ENCODE measurements around the gene RPS6KB2. TPM values are rescaled to one million over a fixed set of nuclear protein-coding genes. Genes with fewer than 3 reads are reported as not detected.
"Not testable (repeated sequence)": the region's sequence is repeated elsewhere in the genome, so short reads cannot be mapped to it uniquely, and the experiment has no call there.

The RPS6KB2 gene
- total RNA-seq, 1 experiment from 2014 or later, result 116 TPM

DNA sequence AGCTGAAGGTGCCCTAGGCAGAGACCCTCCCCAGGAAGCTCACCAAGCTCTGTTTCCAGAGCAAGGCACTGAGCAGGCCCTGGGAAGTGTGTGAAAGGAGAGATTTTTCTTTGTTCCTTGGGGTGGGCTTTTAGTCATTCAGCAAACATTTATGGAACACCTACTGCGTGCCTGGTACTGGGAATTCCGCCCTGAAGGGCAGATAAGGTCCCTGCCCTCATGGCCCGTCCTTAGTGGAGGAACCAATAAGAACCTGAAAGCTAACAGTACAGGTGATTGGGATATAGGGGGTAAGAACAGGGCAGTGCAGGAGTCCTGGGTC is 36.9 kb downstream of the RPS6KB2 start:
- TSS peak; percentile 60 for BruUV-seq (replicated peaks)
- H3K27me3 Mint-ChIP-seq (ENCODE audit: insufficient read depth, unreplicated experiment), result no peaks in the 10 kb centered on the region
- H3K4me1 Mint-ChIP-seq (ENCODE audit: low read depth, unreplicated experiment), result peaks cover 20% of the 10 kb centered on the region
- H3K4me1 ChIP-seq, result peaks cover 29% of the 10 kb centered on the region
- H3K36me3 ChIP-seq (ENCODE audit: control insufficient read depth, insufficient read depth, low read length), result no peaks in the 10 kb centered on the region
- intact Hi-C loops (cut with micrococcal nuclease; ENCODE audit: unreplicated experiment), result no loop called here
- DNase-seq, result peak in 1 of 2 experiments; percentile 60
- POLR2A ChIA-PET, result interaction anchor here (0.5 to 1.5 kb wide), 7 partner anchors 18 to 974 kb away, joined by 3 to 10 read pairs (median 3); partner anchors contain the start of genes AIP, CORO1B, PPP1CA and RBM4B
- peak overlapping the region; percentile 96 for H3K4me3 Mint-ChIP-seq (ENCODE audit: unreplicated experiment)
- H3K27me3 ChIP-seq (replicated peaks; ENCODE audit: control insufficient read depth, insufficient read depth, low read length), result no peaks in the 10 kb centered on the region
- TF ChIP-seq, protein P1, sequence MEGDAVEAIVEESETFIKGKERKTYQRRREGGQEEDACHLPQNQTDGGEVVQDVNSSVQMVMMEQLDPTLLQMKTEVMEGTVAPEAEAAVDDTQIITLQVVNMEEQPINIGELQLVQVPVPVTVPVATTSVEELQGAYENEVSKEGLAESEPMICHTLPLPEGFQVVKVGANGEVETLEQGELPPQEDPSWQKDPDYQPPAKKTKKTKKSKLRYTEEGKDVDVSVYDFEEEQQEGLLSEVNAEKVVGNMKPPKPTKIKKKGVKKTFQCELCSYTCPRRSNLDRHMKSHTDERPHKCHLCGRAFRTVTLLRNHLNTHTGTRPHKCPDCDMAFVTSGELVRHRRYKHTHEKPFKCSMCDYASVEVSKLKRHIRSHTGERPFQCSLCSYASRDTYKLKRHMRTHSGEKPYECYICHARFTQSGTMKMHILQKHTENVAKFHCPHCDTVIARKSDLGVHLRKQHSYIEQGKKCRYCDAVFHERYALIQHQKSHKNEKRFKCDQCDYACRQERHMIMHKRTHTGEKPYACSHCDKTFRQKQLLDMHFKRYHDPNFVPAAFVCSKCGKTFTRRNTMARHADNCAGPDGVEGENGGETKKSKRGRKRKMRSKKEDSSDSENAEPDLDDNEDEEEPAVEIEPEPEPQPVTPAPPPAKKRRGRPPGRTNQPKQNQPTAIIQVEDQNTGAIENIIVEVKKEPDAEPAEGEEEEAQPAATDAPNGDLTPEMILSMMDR (IDR thresholded peaks at IDR 0.05; ENCODE audit: insufficient read depth in 1 of 2, low read depth in 1 of 2, low read length in 1 of 2, severe bottlenecking in 1 of 2, unreplicated experiment in 1 of 2), result no peak
- H3K36me3 Mint-ChIP-seq (ENCODE audit: insufficient read depth, unreplicated experiment), result peaks cover 28% of the 10 kb centered on the region
- peak overlapping the region; percentile 89 for H3K4me3 ChIP-seq (ENCODE audit: low read depth, low read length)
- CTCF ChIA-PET, result interaction anchor here (0.5 to 2.0 kb wide), 5 partner anchors 64 to 586 kb away, joined by 3 to 18 read pairs (median 3); partner anchors contain the start of gene PPP1CA
- no peaks in the 10 kb centered on the region for H3K9me3 Mint-ChIP-seq (ENCODE audit: unreplicated experiment)
- H3K27ac Mint-ChIP-seq (ENCODE audit: unreplicated experiment), result peak overlapping the region; percentile 86
- H3K9me3 ChIP-seq, result no peaks in the 10 kb centered on the region

DNA sequence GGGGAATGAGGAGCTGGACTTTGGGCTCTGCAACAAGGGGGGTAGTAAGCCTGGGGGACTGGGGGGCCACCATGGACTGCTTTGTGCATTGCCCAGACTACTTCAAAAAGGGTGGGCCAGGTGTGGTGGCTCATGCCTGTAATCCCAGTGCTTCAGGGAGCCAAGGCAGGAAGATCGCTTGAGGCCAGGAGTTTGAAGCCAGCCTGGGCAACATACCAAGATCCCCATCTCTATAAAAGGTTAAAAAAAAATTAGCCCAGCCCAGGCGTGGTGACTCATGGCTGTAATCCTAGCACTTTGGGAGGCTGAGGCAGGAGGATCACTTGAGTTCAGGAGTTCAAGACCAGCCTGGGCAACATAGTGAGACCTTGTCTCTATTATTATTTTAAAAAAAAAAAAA is 37.2 kb downstream of the RPS6KB2 start:
- H3K9me3 ChIP-seq; H3K36me3 ChIP-seq (ENCODE audit: control insufficient read depth, insufficient read depth, low read length); H3K9me3 Mint-ChIP-seq (ENCODE audit: unreplicated experiment); DNase-seq; H3K27me3 ChIP-seq (replicated peaks; ENCODE audit: control insufficient read depth, insufficient read depth, low read length); BruUV-seq (replicated peaks); intact Hi-C loops (cut with micrococcal nuclease; ENCODE audit: unreplicated experiment); H3K27me3 Mint-ChIP-seq (ENCODE audit: insufficient read depth, unreplicated experiment): not testable (repeated sequence)
- CTCF ChIA-PET, result interaction anchor here (0.7 to 2.0 kb wide), 2 partner anchors 64 to 114 kb away, joined by 3 to 18 read pairs; partner anchors contain the start of gene PPP1CA
- peak overlapping the region; percentile 86 for H3K27ac Mint-ChIP-seq (ENCODE audit: unreplicated experiment)
- H3K4me3 Mint-ChIP-seq (ENCODE audit: unreplicated experiment), result peak overlapping the region; percentile 96
- Histone ChIP-seq H3K4me1 (peaks cover 29% of the 10 kb centered on the region), H3K4me3 (ENCODE audit: low read depth, low read length) (peak overlapping the region; percentile 89)
- POLR2A ChIA-PET, result interaction anchor here (0.6 to 1.5 kb wide), 5 partner anchors 17 to 974 kb away, joined by 3 to 10 read pairs (median 3); partner anchors contain the start of genes AIP, CORO1B and PPP1CA
- H3K4me1 Mint-ChIP-seq (ENCODE audit: low read depth, unreplicated experiment), result peaks cover 20% of the 10 kb centered on the region
- H3K36me3 Mint-ChIP-seq (ENCODE audit: insufficient read depth, unreplicated experiment), result peaks cover 28% of the 10 kb centered on the region

DNA sequence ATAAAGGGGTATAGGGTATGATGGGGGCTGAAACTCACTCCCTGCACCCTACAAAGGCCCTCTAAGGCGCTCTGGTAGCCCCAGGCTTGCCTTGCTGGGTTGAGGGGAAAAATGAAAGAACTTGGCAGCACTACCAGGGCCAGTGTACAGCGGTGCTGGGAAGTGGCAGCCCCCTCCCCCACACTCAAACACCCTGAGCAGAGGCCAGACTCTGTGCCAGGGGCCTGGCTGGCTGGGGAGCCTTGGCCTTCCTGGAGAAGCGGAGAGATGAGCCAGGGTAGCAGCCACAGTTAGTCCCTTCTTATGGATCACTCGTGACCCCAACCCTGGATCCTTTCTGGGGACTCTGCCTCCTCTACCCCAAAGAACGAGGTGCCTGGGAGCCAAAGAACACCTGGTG is 38.1 kb downstream of the RPS6KB2 start:
- Mint-ChIP-seq H3K27me3 (ENCODE audit: insufficient read depth, unreplicated experiment) (no peaks in the 10 kb centered on the region), H3K4me1 (ENCODE audit: low read depth, unreplicated experiment) (peaks cover 20% of the 10 kb centered on the region), H3K36me3 (ENCODE audit: insufficient read depth, unreplicated experiment) (peaks cover 28% of the 10 kb centered on the region), H3K27ac (ENCODE audit: unreplicated experiment) (no peak overlapping the region), H3K4me3 (ENCODE audit: unreplicated experiment) (peak overlapping the region; percentile 13), H3K9me3 (ENCODE audit: unreplicated experiment) (no peaks in the 10 kb centered on the region)
- peak in 1 of 2 experiments; percentile 34 for DNase-seq
- intact Hi-C loops (cut with micrococcal nuclease; ENCODE audit: unreplicated experiment), result no loop called here
- no peaks in the 10 kb centered on the region for H3K36me3 ChIP-seq (ENCODE audit: control insufficient read depth, insufficient read depth, low read length)
- no peak overlapping the region for H3K4me3 ChIP-seq (ENCODE audit: low read depth, low read length)
- TF ChIP-seq, protein P1 (IDR thresholded peaks at IDR 0.05; ENCODE audit: insufficient read depth in 1 of 2, low read depth in 1 of 2, low read length in 1 of 2, severe bottlenecking in 1 of 2, unreplicated experiment in 1 of 2), result no peak
- POLR2A ChIA-PET, result no interaction called here
- CTCF ChIA-PET, result interaction anchor here (2.0 kb wide), 1 partner anchor 65 kb away, joined by 18 read pairs; the partner anchor contains the start of gene PPP1CA
- H3K27me3 ChIP-seq (replicated peaks; ENCODE audit: control insufficient read depth, insufficient read depth, low read length), result no peaks in the 10 kb centered on the region
- peaks cover 29% of the 10 kb centered on the region for H3K4me1 ChIP-seq
- H3K9me3 ChIP-seq, result no peaks in the 10 kb centered on the region
- BruUV-seq (replicated peaks), result no TSS peak
